ENCODE results near the gene CPNE1.

The CPNE1 gene

DNA sequence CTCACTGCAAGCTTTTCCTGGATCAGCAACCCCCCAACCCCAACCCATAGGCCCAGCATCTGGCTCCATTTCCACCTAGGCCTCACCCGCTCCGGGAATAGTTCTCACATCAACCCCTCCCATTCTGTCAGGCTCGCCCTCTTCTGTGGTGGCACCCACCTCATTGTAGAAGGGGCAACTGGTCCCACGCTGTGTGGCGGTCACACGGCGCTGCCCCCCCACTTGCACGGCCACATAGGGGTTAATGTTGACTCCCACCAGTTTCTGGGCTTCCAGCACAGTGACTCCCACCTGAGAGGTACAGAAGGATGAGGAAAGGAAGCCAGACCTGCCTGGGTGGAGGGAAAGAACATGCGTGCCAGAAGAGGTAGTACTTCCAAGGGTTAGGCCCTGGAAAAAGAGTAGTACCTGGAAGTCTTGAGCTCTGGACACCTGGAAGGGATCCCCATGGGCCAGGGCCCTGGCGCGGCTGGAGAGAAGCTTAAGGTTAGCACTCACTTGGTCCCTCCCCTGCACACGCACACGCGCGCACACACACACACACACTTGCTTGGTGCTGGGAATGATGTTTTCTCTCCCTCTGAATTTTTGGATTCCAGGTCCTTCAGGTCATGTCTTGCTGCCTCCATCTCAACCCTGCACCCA is 61.7 kb downstream of the CPNE1 start:
- H2AFZ ChIP-seq (ENCODE audit: low read depth, low read length): no peak overlapping the region
- no peaks in the 10 kb centered on the region for H3K27me3 ChIP-seq (ENCODE audit: low read depth, low read length)
- no peaks in the 10 kb centered on the region for H3K9me3 ChIP-seq (ENCODE audit: insufficient read depth, low read length)
- no peaks in the 10 kb centered on the region for H4K20me1 ChIP-seq (ENCODE audit: insufficient read depth, low read length)
- peaks cover 8% of the 10 kb centered on the region for H3K4me1 ChIP-seq (ENCODE audit: low read length)
- H3K9ac ChIP-seq (ENCODE audit: low read length): no peak overlapping the region
- TF ChIP-seq, protein P1, sequence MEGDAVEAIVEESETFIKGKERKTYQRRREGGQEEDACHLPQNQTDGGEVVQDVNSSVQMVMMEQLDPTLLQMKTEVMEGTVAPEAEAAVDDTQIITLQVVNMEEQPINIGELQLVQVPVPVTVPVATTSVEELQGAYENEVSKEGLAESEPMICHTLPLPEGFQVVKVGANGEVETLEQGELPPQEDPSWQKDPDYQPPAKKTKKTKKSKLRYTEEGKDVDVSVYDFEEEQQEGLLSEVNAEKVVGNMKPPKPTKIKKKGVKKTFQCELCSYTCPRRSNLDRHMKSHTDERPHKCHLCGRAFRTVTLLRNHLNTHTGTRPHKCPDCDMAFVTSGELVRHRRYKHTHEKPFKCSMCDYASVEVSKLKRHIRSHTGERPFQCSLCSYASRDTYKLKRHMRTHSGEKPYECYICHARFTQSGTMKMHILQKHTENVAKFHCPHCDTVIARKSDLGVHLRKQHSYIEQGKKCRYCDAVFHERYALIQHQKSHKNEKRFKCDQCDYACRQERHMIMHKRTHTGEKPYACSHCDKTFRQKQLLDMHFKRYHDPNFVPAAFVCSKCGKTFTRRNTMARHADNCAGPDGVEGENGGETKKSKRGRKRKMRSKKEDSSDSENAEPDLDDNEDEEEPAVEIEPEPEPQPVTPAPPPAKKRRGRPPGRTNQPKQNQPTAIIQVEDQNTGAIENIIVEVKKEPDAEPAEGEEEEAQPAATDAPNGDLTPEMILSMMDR (IDR thresholded peaks at IDR 0.05; ENCODE audit: low read depth, low read length): no peak
- TF ChIP-seq EZH2phosphoT487 (IDR thresholded peaks at IDR 0.05; ENCODE audit: low read depth): no peak
- no peak overlapping the region for H3K4me2 ChIP-seq (ENCODE audit: low read length)
- no peaks in the 10 kb centered on the region for H3K36me3 ChIP-seq (replicated peaks; ENCODE audit: low read depth, low read length)
- H3K27ac ChIP-seq (ENCODE audit: low read length): no peak overlapping the region
- no peaks in the 10 kb centered on the region for H3K79me2 ChIP-seq (ENCODE audit: low read length)
- H3K4me3 ChIP-seq (ENCODE audit: low read length): no peak overlapping the region

GRCh38 chr20:35601990-35602389 is 62.7 kb downstream of the CPNE1 start:
- Histone ChIP-seq H3K4me3 (ENCODE audit: low read length) (no peak overlapping the region), H2AFZ (ENCODE audit: low read depth, low read length) (no peak overlapping the region), H3K4me1 (ENCODE audit: low read length) (peaks cover 4% of the 10 kb centered on the region), H3K9me3 (ENCODE audit: insufficient read depth, low read length) (no peaks in the 10 kb centered on the region), H3K27ac (ENCODE audit: low read length) (no peak overlapping the region), H3K4me2 (ENCODE audit: low read length) (no peak overlapping the region), H3K79me2 (ENCODE audit: low read length) (no peaks in the 10 kb centered on the region), H3K27me3 (ENCODE audit: low read depth, low read length) (peaks cover 3% of the 10 kb centered on the region; the same call in 1 of the 2 replicates), H4K20me1 (ENCODE audit: insufficient read depth, low read length) (no peaks in the 10 kb centered on the region), H3K36me3 (replicated peaks; ENCODE audit: low read depth, low read length) (no peaks in the 10 kb centered on the region), H3K9ac (ENCODE audit: low read length) (no peak overlapping the region)
- TF ChIP-seq EZH2phosphoT487 (IDR thresholded peaks at IDR 0.05; ENCODE audit: low read depth): no peak
- TF ChIP-seq, protein P1 (IDR thresholded peaks at IDR 0.05; ENCODE audit: low read depth, low read length): no peak

GRCh38 chr20:35600993-35601973 is 63.4 kb downstream of the CPNE1 start:
- H3K79me2 ChIP-seq (ENCODE audit: low read length): no peaks in the 10 kb centered on the region
- H3K27me3 ChIP-seq (ENCODE audit: low read depth, low read length): peaks cover 7% of the 10 kb centered on the region; the same call in 1 of the 2 replicates
- H3K4me2 ChIP-seq (ENCODE audit: low read length): no peak overlapping the region
- no peaks in the 10 kb centered on the region for H4K20me1 ChIP-seq (ENCODE audit: insufficient read depth, low read length)
- TF ChIP-seq, protein P1 (IDR thresholded peaks at IDR 0.05; ENCODE audit: low read depth, low read length): no peak
- no peak for TF ChIP-seq EZH2phosphoT487 (IDR thresholded peaks at IDR 0.05; ENCODE audit: low read depth)
- H2AFZ ChIP-seq (ENCODE audit: low read depth, low read length): no peak overlapping the region
- H3K9me3 ChIP-seq (ENCODE audit: insufficient read depth, low read length): no peaks in the 10 kb centered on the region
- no peak overlapping the region for H3K9ac ChIP-seq (ENCODE audit: low read length)
- H3K36me3 ChIP-seq (replicated peaks; ENCODE audit: low read depth, low read length): no peaks in the 10 kb centered on the region
- no peak overlapping the region for H3K4me3 ChIP-seq (ENCODE audit: low read length)
- no peak overlapping the region for H3K27ac ChIP-seq (ENCODE audit: low read length)
- no peaks in the 10 kb centered on the region for H3K4me1 ChIP-seq (ENCODE audit: low read length)
